Stimulated activated CD8-positive, alpha-beta memory T cell treated with anti-CD3 and anti-CD28 coated beads, Interleukin-4, amount 100 ng/mL, for 1 hour (primary cell): ENCODE results near the gene MYH15.

Experiments
- DNase-seq, 2 donors: peaks; one replicate each; pipeline ENCODE4 v3.0.0-alpha.2; 2020; ENCODE audit warnings: low read depth in 2 of 2, low spot score in 1 of 2

The MYH15 gene

DNA sequence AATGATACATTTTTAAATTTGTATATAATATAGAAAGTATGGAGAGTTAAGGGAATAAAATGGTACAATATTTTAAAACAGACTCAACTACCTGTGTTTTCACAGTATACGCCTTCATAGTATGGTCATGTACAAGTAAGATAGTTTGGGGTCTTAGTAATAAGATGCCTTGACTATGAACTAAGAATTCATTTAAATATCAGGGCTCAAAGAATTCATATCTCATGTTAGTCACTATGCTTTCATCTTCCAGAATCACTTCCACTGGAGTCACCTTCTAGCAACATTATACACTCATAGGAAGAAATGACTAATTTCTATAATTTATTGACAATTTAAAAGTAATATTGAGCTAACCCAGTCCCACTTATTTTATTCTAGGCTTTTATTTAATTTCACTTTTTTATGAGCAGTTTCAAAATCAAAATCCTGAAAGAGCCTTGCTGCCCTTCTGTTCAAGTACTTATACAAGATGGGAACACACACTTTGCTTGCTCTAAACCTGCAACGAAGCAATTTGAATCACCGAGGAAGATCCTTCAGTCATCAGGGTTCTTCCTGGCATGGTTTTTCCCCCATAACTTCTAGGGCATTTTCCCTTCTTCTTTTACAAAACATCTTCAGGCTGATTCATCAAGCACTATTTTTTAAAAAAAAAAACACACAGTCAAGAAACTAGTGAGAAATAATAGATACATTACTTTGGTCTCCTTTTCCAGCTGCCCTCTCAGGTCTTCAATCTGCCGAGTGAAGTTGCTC is 94.1 kb downstream of the MYH15 start:
- DNase-seq = no peak

DNA sequence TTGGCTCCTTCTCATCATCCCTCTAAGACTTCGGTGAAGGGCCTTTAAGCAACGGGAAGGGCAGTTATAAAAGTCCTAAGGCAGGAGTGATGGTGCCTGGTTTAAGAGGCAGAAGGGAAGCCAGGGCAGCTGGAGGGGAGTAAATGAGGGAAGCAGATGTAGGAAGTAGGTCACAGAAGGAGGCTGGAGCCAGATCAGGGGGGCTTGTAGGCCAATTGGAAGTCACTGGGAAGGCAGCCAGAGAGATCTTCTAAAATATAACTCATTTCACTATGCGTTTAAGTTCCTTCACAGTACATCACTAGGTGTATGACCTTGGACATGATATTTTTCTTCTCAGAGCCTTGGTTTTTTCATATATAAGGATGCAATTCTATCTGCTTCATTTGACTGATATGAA is 94.7 kb downstream of the MYH15 start:
- no peak for DNase-seq

DNA sequence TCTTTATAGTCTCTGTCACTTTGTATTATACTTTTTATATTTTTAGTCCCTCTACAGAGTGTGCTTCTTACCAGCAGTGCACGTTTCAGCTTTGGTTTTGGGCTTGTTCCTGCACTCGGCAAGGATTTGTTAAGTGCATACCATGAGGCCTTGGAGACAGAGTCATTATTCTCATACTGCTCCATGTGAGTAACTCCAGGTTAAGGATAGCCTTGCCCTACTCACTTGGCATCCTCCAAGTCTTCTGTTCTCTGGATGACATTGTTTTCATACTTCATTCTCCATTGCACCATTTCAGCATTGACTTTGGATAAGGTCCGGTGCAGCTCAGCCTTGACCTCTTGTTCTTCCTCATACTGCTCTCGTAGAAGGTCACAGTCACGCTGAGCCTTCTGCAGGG is 96.4 kb downstream of the MYH15 start:
- DNase-seq = no peak

DNA sequence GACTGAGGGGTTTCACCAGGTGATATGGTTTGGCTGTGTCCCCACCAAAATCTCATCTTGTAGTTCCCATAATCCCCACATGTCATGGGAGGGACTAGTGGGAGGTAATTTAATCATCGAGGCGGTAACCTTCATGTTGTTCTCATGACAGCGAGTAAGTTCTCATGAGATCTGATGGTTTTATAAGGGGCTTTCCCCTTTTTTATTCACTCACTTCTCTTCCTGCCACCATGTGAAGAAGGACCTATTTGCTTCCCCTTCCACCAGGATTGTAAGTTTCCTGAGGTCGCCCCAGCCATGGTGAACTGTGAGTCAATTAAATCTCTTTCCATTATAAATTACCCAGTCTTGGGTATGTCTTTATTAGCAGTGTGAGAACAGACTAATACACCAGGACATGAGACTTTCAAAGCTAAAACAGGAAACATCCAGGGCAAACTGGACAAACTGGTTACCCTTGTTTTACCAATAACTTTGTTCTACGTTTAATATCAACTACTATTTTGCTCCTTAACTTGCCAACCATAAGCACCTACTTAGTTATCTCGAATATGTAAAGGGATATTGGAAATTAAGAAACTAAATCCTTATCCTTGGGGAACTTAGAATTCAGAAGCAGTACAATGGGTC is 98.2 kb downstream of the MYH15 start:
- no peak for DNase-seq

DNA sequence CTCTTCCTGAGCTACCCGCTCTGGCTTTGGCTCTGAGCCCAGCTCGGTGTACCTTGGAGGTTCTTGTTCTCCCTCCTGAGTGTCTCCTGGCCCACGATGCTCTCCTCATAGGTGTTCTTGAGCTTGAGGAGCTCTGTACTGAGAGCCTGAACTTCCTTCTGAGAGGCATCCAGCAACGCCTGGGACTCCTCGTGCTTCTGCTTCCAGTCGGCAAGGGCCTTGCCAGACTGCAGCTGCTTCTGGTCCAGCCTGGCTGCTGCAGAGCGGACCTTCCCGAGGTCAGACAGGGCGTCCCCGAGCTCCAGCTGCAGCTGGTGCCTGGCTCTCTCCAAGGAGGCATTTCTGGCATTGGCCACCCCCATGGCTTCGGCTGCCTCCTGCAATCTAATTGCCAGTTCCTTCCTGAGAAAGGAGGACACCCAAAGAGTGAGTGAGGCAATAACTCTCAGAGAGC is 99.8 kb downstream of the MYH15 start:
- DNase-seq = no peak

DNA sequence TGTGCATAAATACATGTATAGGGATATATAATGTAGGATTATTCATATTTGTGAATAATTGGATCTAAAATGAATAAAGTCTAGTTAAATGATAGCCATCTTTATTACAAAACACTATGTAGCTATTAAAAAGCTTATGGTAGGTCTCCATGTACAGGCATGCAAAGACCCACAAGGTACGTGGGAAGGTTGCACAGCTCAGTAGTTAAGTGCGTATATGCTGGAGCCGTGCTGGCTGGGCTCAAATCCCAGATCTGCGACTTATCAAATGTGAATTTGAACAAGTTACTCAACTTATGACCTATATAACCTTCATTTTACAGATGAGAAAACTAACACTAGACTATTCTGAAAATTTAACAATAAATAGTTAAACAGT is 100.6 kb downstream of the MYH15 start:
- DNase-seq = no peak

DNA sequence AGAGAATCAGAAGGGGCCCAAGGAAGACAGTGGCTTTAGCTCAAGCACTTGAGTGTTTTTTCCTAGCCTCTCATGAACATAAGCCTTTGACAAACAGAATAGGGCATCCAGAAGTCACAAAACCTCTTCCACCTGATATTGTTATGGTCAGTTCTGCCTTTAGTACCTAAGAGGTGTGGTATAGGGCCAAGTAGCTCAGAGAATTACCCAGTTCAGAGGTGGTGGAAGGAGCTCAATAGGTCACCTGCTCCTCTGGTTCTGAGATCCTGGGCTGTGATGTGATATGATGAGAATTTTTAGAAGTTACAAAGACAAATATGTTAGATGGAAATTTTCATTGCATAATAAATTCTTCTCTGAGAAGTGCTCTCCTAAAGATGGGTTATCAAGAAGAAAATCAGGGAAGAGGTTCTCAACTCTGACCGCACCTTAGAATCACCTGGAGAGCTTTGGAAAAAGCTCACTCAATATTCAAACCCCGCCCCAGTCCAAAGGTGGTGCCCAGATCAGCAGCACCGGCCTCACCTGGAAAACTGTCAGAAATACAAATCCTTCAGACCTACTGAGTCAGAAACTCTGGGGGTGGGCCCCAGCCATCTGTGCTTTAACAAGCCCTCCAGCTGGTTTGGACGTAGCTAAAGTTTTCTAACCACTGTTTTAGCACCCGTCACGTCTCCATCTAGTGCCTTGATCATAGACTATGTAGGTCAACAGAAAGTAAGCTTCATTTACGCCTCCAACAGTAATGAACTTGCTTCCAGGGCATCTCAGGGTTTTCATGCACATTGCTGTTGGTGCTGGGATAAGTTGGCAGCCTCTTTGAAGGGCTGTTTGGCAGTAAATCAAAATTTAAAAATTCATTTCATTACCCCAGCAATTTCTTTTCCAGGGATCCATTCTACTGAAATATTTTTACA is 101.3 kb downstream of the MYH15 start:
- no peak for DNase-seq

DNA sequence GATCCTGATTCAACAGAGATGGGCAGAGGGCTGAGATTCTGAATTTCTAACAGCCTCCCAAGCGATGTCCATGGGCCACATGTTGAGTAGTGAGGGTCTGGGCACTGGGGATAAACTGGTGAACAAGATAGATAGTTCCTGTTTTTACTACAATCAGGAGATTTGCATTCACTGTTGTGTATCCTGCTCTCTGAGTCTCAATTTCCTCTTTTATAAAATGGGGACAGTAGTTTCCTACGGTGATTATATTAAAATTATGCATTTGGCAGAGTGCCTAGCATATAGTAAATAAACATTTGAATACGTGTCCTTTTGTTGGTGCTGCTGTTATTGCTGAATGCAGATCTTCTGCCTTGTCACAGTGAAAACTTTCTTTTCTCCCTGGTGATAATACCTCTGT is 102.5 kb downstream of the MYH15 start:
- no peak for DNase-seq

DNA sequence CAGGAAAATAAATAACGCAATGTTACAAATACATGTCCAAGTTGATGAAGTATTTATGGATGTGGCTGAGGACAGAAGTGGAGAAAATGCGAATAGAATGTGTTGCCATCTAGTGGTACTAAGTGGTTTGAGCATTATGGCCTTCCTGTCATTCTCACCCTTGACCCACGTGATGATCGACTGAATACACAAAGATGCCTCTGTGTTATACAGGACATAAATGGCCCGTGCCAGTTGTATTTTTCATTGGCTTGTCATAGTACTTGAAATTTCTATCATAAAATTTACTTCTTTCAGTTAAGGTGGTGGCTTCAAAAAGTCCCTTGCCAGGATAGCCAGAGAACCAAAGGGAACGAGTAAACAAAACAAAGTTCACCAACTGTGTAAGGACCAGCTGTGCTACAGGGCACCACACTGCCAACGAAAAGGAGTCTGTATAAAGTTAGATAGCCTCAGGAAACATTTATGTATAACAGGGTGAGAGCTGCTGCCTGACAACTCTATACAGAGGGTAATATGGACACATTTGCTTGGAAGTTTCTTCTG is 103.7 kb downstream of the MYH15 start:
- DNase-seq = no peak

DNA sequence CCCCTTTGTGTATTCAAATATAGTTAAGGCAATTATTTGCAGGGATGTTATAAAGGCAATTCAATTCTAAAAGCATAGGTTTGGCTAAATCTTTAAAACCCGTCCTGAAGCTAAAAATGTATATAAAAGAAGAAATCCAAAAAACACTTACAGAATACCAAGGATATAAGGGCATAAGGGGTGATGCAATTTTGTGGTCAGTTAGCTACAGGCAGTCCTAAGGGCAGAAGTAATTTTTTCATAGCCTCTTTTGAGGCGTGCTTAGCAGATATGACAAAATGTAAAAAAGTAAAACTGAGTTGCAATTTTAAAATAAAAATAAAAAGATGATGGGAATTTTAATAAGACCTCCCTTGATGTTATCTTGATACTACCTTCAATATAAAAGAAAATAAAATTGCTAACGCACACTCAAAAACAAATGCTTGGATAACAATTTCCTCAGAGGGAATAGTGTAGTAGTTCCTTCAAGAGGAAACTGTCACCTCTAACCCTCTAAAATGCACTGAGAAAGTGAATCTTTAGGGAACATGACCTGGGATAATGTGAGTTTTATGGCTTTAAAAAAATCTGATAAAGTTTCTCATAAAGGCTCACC is 104.2 kb downstream of the MYH15 start:
- no peak for DNase-seq

DNA sequence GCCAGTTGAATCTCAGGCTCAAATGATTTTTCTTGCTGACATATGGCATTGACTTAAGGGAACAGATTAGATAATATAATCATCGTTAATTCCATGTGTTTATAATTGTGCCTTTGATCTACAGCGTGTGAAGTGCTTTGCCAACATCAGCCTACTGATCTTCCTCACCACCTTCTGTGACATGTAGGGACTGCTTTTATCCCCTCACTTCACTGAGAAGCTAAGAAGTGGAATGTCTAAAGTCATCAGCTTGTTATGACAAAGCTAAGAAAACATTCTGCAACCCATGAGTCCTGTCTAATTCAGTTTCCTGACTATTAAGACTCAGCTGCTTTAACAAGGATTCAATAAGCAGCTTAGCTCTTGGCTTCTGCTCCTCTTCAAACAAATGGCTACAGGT is 106.0 kb downstream of the MYH15 start:
- no peak for DNase-seq

DNA sequence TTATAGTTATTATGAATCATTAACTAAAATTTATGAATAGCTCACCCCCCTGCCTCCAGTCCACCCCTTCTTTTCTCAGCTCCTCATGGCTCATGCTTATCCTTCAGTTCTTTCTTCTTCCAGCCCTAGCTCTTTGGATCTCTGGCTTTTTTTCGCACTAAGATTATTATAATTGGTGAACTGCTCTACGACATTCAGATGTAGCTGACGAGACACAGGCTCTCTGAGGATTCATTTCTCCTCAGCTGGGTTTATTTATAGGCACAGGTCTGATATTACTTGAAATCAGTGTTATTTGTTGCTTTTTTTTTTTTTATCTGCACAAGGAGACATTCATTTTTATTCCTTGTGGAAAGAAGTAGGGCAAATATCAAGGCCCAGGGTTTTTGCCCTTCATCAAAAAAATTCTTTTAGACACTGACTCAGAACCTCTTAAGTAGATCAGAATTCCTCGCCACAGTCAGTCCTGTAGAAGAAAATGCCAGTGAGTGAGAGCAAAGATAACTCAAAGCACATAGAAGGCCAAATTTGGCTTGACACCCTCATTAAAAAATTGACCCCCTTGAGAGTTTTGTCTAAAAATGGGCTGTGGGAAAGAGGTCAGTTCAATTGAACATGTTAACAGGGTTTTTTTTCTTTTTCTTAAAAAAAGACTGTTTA is 106.6 kb downstream of the MYH15 start:
- no peak for DNase-seq

DNA sequence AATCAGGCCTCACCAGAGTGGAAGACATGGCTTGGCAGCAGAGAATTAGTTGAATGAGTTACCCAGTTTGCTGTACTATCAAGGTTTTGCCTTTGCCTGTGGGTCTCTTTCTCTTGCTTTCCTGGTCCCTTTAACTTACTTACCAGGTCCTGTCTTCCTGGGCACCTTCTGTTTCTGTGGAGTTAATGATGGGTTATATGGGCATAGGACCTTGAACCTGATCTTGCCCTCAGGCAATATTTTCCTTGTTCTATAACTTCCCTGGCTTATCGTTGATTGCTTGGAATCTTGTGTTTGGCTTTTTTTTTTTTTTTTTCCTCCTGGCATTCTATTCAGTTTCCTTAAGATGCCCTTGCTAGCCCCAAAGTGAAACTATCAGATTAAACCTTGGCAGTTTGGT is 107.2 kb downstream of the MYH15 start:
- DNase-seq = no peak

DNA sequence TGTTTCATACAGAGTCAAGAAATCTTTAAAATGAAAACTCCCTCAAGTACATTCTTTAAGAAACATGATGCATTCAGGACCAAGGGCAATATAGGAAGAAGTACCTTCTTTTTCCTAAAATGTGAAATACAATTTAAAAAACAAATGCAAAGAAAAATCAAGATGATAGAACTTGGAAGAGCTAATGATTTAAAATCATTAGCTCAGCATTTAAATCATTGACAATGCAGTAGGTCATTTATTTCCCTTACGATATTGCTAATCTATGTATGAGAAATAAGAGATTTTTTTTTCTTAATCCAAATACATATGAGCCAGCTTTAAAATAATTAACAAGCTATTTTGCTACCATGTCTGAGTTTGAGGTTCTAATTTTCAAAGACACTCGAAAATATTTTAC is 108.6 kb downstream of the MYH15 start:
- no peak for DNase-seq

DNA sequence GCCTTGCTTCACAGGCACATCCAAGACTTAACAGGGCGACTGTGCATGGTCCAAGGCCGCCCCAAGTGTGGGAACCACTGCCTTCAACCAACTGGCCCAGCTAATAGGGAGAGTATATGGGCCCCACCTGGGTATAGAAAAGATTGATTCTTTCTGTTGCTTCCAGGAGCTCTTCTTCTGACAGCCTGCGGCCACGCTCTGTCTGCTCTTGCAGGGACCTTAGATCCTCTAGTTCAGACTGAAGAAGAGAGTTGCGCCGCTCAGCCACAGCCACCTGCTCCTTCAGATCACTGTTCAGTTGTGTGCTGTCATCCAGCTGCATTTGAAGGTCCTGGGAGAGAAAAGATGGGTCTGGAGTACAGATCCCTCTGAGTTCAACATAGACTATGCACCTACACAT is 111.9 kb downstream of the MYH15 start:
- DNase-seq = no peak

DNA sequence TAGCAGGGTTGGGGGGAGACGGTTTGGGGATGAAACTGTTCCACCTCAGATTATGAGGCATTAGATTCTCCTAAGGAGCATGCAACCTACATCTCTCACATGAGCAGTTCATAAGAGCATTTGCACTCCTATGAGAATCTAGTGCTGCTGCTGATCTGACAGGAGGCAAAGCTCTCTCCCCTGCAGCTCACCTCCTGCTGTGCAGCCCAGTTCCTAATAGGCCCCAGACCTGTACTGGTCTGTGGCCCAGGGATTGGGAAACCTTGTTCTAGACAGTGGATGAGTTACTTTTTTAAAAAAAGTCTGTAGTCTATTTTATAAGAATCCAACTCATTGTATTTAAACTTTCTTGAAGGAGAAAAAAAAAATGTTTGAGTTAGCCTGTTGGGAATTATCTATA is 114.1 kb downstream of the MYH15 start:
- no peak for DNase-seq

DNA sequence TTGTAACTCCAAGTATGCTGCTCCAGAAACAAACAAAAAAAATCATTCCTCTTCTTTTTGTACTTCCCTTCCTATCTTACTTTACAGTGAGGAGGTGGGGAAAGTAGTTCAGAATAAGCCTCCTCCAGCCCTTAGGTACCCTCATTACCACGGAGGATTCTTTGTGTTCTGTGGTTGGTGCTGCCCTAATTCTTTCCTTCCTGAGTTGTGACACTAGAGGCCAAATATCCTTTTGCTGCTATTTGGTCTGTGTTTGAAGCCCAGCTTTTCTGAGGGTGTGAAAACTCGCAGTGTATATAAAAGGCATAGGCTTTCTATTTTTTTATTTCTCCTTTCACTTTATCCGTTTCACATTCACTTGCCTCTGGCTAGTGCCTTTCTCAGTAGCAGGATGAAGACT is 115.8 kb downstream of the MYH15 start:
- DNase-seq = no peak

DNA sequence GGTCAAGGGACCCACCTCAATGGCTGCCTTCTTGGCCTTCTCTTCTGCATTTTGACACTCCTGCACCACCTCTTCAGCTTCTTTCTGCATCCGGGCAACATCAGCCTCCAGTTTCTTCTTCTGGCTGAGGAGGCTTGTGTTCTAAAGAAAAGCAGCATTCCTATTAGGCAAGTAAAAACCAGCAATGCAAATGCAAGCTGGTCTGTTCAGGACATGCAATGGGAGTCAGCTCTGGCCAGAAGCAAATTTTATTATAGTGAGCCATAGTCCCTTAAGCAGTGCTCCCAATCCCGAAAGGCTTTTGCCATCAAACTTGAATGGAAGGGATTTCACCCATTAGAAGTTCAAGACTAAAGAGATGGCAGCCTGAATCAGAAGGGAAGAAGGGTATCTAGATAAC is 116.4 kb downstream of the MYH15 start:
- no peak for DNase-seq

DNA sequence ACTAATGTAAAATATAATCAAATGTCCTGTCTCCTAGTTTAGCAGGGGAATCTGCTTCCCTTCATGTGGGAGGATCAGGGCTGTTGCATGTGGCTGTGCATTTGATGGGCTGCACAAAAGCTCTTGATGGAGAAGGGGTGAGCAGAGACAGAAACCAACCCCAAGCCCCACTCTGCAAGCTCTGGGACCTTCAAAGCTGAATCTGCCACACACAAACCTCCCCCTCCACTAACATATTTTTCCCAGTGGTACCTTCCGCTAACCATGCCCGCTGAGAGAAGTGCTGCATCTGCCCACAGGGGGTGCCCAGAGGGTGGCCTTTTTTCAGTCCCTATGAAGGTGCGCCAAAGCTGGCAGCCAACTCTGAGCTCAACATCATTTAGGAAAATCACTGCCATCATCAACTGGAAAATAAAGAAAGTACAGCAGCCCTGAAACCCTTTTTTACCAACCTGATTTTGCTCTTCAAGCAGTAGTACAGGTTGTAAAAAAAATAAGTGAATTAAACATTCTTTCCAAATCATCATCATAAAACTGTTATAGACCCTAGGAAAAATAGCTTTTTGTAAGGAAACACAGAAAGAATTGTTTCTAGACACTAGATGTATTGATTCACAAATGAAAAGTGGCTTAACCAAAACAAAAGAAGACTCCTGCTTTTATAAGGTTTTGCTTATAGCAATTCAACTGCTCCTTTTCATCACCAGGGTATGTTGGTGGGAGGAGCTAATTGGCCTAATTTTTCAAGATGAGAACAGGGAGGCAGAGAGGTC is 117.1 kb downstream of the MYH15 start:
- no peak for DNase-seq
